22Rv1 (cell line): ENCODE data around the gene SLC25A12.

Experiments used
- H3K27ac ChIP-seq: fragments of 450-650 bp; 2 replicates; pipeline ENCODE4 v1.5.1; 2017
- CTCF ChIP-seq: fragments of 450-650 bp; IDR thresholded peaks from 2 replicates; pipeline ENCODE4 v1.5.1; 2017; ENCODE audit warnings: mild to moderate bottlenecking
- ZFX ChIP-seq: fragments of 450-650 bp; IDR thresholded peaks from 2 replicates; pipeline ENCODE4 v1.6.1; 2017; ENCODE audit warnings: antibody characterized with exemption, borderline replicate concordance

The SLC25A12 gene

GRCh38 chr2:171889333-171889732 lies 4.7 kb downstream of the SLC25A12 start:
- no peak overlapping the region for H3K27ac ChIP-seq
- no peak for TF ChIP-seq CTCF
- TF ChIP-seq ZFX = no peak

GRCh38 chr2:171883275-171883893 lies 10.7 kb downstream of the SLC25A12 start:
- no peak overlapping the region for H3K27ac ChIP-seq
- TF ChIP-seq ZFX (no peak), CTCF (0 out of 2 replicates have a peak, but pooled peaks have one; percentile 6)

- H3K27ac ChIP-seq = no peak overlapping the region
- TF ChIP-seq CTCF = no peak
- TF ChIP-seq ZFX = no peak
These were observed 11.8 kb downstream of the SLC25A12 start for GRCh38 chr2:171882089-171882769.

GRCh38 chr2:171880774-171881173 lies 13.3 kb downstream of the SLC25A12 start:
- TF ChIP-seq CTCF (no peak), ZFX (no peak)
- H3K27ac ChIP-seq = no peak overlapping the region

- H3K27ac ChIP-seq = no peak overlapping the region
- no peak for TF ChIP-seq CTCF
- TF ChIP-seq ZFX = no peak
These were observed 14.2 kb downstream of the SLC25A12 start for GRCh38 chr2:171879865-171880264.

GRCh38 chr2:171878481-171878993 lies 15.5 kb downstream of the SLC25A12 start:
- no peak overlapping the region for H3K27ac ChIP-seq
- no peak for TF ChIP-seq ZFX
- TF ChIP-seq CTCF = no peak

- H3K27ac ChIP-seq = no peak overlapping the region
- TF ChIP-seq ZFX (no peak), CTCF (no peak)
These were observed 19.1 kb downstream of the SLC25A12 start for GRCh38 chr2:171874963-171875362.
